ENCODE data around the gene SLIT3.
A peak's percentile ranks its signal among the peaks of the same experiment; 100 is the strongest.
"Not testable (repeated sequence)": the region's sequence is repeated elsewhere in the genome, so short reads cannot be mapped to it uniquely, and the experiment has no call there.

SLIT3 gene

DNA sequence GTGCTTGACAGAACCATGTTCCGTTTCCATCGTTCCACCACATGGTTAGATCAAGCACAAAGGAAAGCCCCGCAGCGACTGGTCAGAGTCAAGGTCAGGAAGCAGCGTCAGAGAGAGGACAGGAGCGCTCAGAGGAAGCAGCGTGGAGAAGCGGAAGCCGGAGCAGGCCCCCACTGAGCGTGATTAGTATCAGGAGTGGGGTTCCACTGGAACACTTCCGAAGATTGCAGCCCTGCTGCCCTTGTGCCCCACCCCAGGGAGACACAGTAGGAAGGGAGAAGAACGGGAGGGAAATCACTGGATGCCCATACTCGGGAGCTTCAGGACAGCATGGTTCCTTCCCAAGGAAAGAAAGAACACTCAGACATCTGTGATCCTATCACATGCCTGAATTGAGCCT is 532.8 kb downstream of the SLIT3 start:
- DNase-seq: peak in 1 of 10 donors; percentile 34
- intact Hi-C loops (cut with DNase I): no loop called here

GRCh38 chr5:168766426-168766700 is 534.6 kb downstream of the SLIT3 start:
- intact Hi-C loops (cut with DNase I): no loop called here
- peak in 5 of 10 donors; percentile 21 to 91 (median 41) for DNase-seq

GRCh38 chr5:168765551-168766425 is 535.2 kb downstream of the SLIT3 start:
- intact Hi-C loops (cut with DNase I): no loop called here
- no peak for DNase-seq

GRCh38 chr5:168765086-168765550 is 535.8 kb downstream of the SLIT3 start:
- no peak for DNase-seq
- intact Hi-C loops (cut with DNase I): no loop called here

GRCh38 chr5:168756453-168757391 is 544.2 kb downstream of the SLIT3 start:
- intact Hi-C loops (cut with DNase I): no loop called here
- DNase-seq: no peak

GRCh38 chr5:168755548-168756093 is 545.3 kb downstream of the SLIT3 start:
- intact Hi-C loops (cut with DNase I): no loop called here
- peak in 1 of 10 donors; percentile 60 for DNase-seq

GRCh38 chr5:168753691-168754254 is 547.2 kb downstream of the SLIT3 start:
- intact Hi-C loops (cut with DNase I): no loop called here

GRCh38 chr5:168752416-168753190 is 548.3 kb downstream of the SLIT3 start:
- intact Hi-C loops (cut with DNase I): no loop called here
- DNase-seq: peak in 1 of 10 donors; percentile 46

More at GRCh38 chr5:168753691-168754254, 547.2 kb downstream of the SLIT3 start:
- peak in 1 of 10 donors; percentile 78 for DNase-seq

DNA sequence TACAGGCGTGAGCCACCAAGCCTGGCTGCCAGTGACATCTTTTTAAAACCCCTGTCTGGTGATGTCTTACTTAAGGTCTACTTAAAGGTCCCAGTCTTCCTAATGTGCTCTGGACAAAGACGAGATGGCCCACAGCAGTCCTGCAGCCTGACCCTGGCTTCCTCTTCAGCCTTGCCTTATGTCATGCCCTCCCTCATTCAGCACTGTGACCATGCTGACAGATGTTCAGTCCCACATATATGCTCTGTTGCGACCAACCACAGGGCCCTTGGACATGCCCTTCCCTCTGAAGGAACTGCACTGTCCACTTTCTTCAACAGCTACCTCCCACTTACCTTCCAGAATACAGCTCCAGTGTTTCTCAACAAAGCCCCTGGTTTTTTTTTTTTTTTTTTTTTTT is 548.9 kb downstream of the SLIT3 start:
- peak in 1 of 10 donors; percentile 18 for DNase-seq
- intact Hi-C loops (cut with DNase I): no loop called here

- DNase-seq: peak in 1 of 10 donors; percentile 49
- intact Hi-C loops (cut with DNase I): no loop called here
These were observed 550.0 kb downstream of the SLIT3 start for GRCh38 chr5:168750926-168751325.

DNA sequence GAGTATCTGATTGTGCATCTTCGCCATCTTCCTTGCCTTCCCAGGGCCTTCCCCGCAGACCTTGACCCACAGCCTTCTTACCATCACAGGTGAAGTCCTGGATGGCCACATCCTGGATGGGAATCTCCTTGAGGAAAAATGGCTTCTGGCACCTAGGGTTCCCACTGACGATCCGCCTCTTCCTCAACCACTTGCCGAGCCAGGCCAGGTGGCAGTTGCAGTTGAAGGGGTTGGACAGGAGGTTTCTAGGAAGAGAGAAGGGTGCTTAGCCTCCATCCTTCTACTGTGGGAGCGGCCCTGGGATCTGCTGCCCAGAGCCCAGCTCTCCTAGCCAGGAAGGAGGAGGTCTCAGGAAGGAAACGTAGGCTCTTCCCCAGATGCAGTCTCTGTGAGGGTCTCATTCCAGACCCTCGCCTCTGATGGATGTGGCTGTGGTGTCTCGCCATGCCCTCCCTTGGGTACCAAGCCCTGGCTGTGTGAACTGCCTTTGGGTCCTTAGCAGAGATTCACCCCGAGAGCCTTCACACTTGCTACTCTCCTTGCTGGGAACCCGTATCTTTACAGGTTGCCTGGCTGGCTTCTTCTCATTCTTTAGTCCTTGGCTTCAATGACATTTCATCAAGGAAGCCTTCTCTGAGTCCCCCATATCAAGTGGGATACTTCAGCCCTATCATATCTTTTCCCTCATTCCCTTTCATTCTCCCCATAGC is 551.4 kb downstream of the SLIT3 start:
- DNase-seq: peak in 1 of 10 donors; percentile 41
- intact Hi-C loops (cut with DNase I): no loop called here

DNA sequence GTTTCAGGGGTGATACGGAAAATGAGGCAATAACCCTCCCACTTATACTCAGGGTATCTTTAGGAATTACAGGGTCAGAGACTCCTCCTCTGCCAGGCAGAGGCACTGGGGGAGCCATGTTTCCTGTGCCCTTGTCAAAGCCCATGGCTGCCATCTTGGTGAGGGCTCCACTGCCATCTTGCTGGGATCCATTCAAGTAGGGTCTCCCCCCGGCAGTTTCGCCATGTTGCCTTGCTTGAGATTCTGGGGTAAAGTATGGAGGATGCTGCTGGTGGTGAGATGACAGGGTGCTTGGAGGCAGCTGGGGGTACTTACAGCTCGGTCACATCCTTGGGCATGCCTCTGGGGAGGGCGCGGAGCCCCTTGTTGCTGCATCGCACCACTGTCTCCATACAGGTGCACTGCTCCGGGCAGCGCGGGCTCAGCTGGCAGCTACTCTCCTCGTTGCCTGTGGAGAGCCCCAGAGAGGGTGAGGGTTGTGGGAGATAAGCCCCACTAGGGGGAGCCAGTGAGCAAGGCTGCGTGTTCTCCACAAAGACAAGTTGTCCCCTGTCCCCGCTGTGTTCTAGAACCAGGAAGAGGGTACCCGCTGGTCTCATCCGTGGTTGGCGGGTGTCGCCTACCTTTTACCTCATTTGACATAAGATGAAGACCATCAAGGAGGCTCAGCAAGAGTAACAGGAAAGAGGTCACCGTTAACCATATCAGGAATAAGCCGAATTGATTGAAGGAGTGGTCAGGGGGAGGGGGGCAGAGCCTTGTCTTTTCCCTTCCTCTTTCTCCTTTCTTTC is 552.8 kb downstream of the SLIT3 start:
- intact Hi-C loops (cut with DNase I): no loop called here
- peak in 6 of 10 donors; percentile 27 to 89 (median 47) for DNase-seq

- peak in 1 of 10 donors; percentile 46 for DNase-seq
- intact Hi-C loops (cut with DNase I): no loop called here
These were observed 553.9 kb downstream of the SLIT3 start for GRCh38 chr5:168746893-168747640.

DNA sequence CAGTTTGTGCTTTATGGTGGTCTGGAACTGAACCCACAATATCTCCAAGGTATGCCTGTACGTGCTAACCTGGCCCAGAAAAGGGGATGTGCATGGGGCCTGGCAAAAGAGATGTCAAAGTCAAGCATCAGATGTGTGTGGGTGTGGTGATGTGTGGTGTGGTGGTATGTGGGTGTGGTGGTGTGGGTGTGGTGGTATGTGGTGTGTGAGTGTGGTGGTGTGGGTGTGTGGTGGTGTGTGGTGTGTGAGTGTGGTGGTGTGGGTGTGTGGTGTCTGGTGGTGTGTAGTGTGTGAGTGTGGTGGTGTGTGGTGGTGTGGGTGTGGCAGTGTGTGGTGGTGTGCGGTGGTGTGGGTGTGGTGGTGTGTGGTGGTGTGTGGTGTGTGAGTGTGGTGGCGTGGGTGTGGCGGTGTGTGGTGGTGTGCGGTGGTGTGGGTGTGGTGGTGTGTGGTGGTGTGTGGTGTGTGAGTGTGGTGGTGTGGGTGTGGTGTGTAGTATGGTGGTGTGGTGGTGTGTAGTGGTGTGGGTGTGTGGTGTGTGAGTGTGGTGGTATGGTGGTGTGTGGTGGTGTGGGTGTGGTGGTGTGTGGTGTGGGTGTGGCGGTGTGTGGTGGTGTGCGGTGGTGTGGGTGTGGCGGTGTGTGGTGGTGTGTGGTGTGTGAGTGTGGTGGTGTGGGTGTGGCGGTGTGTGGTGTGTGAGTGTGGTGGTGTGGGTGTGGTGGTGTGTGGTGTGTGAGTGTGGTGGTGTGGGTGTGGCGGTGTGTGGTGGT is 554.6 kb downstream of the SLIT3 start:
- DNase-seq: peak in 1 of 10 donors; percentile 37
- intact Hi-C loops (cut with DNase I): not testable (repeated sequence)

- intact Hi-C loops (cut with DNase I): no loop called here
These were observed 557.3 kb downstream of the SLIT3 start for GRCh38 chr5:168743617-168744016.

DNA sequence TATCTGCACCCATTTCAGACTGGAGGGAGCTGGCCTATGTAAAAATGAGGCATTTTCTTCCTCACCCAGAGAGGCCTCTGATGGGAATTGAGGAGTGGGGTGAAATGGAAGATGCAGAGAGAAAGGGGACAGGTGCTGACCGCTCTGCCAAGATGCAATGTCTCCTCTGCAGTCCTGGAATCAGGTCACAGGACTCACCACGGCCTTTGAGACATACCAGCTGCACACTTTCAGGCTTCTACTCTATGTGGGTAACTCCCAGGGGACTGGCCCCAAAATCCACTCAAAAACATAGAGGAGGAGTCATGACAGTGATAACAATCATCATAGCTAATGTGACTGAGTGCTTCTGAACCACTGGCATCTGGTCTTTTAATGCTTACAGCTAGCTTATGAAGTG is 558.6 kb downstream of the SLIT3 start:
- DNase-seq; intact Hi-C loops (cut with DNase I): not testable (repeated sequence)

More at GRCh38 chr5:168743617-168744016, 557.3 kb downstream of the SLIT3 start:
- DNase-seq: no peak

GRCh38 chr5:168740811-168741213 is 560.1 kb downstream of the SLIT3 start:
- intact Hi-C loops (cut with DNase I): no loop called here

More at GRCh38 chr5:168740811-168741213, 560.1 kb downstream of the SLIT3 start:
- no peak for DNase-seq
